ENCODE measurements around the gene NUTM2E. TPM values are rescaled to one million over a fixed set of nuclear protein-coding genes. Genes with fewer than 3 reads are reported as not detected.
A peak's percentile ranks its signal among the peaks of the same experiment; 100 is the strongest.
"Not testable (repeated sequence)": the region's sequence is repeated elsewhere in the genome, so short reads cannot be mapped to it uniquely, and the experiment has no call there.

Gene NUTM2E
- total and polyA plus RNA-seq, 2 of the 4 experiments (the other 2 are of a cell fraction) = not detected

DNA sequence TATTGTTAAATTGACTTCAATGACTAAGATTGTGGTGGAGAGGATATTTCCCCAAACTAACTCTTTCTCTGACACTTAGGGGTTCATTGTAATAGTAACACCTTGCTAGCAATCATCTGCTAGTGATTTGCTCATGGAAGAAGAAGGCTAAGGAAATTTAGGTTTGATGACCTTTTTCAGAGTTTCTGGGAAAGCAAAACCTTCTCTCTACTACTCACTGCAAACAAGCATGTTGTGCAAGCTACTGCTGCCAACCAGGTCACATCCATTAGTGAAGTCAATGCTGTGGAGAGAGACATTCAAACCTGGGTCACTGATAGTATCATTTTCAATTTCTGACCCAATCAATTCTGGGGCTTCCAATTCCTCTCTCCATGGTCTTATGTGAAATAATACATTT lies 14.6 kb upstream of the NUTM2E start:
- H3K23ac ChIP-seq (ENCODE audit: low read depth, low read length); H3K4me3 ChIP-seq (ENCODE audit: insufficient read depth, low read depth, low read length); in situ Hi-C loops (cut with MboI; ENCODE audit: low sequenced_read_pairs); H4K8ac ChIP-seq (ENCODE audit: low read depth in 2 of 2, low read length in 2 of 2); POLR2A ChIA-PET (ENCODE audit: unreplicated experiment); CTCF ChIA-PET; H2BK15ac ChIP-seq (ENCODE audit: low read depth, low read length); H2BK5ac ChIP-seq (ENCODE audit: low read depth, low read length, poor library complexity, severe bottlenecking); intact Hi-C loops (cut with micrococcal nuclease); H3K4ac ChIP-seq (ENCODE audit: low read depth, low read length); DNase-seq; H3K79me1 ChIP-seq (ENCODE audit: low read depth in 1 of 2, low read length in 2 of 2); ATAC-seq (ENCODE audit: low read depth); H3K27me3 ChIP-seq (ENCODE audit: control insufficient read depth, insufficient read depth, low read length); H3K4me2 ChIP-seq (ENCODE audit: low read depth, low read length); BruUV-seq (replicated peaks); H4K91ac ChIP-seq (ENCODE audit: insufficient read depth, low read depth, low read length); H2BK120ac ChIP-seq (ENCODE audit: low read depth, low read length); H2AK5ac ChIP-seq (ENCODE audit: low read depth, low read length); H2AFZ ChIP-seq (replicated peaks; ENCODE audit: low read length, poor library complexity); H4K5ac ChIP-seq (ENCODE audit: low read depth, low read length); H3K9ac ChIP-seq (ENCODE audit: low read depth, low read length); H3K56ac ChIP-seq (ENCODE audit: extremely low read depth, insufficient read depth, low read length); H3K27ac ChIP-seq (ENCODE audit: insufficient read depth, low read length); H3K9me1 ChIP-seq (ENCODE audit: insufficient read depth, low read length); H3K14ac ChIP-seq (replicated peaks; ENCODE audit: low read depth, low read length); H4K20me1 ChIP-seq (ENCODE audit: insufficient read depth, low read length); dilution Hi-C loops (cut with HindIII; ENCODE audit: low sequenced_read_pairs, unreplicated experiment); H3K36me3 ChIP-seq (ENCODE audit: control insufficient read depth, insufficient read depth, low read length); H2BK20ac ChIP-seq (ENCODE audit: low read depth, low read length); H3K18ac ChIP-seq (ENCODE audit: low read depth, low read length); H2AK9ac ChIP-seq (replicated peaks; ENCODE audit: low read depth, low read length, poor library complexity); H3K4me1 ChIP-seq (ENCODE audit: control insufficient read depth, insufficient read depth, low read length); H3K9me3 ChIP-seq (ENCODE audit: control insufficient read depth, insufficient read depth, low read length): not testable (repeated sequence)

DNA sequence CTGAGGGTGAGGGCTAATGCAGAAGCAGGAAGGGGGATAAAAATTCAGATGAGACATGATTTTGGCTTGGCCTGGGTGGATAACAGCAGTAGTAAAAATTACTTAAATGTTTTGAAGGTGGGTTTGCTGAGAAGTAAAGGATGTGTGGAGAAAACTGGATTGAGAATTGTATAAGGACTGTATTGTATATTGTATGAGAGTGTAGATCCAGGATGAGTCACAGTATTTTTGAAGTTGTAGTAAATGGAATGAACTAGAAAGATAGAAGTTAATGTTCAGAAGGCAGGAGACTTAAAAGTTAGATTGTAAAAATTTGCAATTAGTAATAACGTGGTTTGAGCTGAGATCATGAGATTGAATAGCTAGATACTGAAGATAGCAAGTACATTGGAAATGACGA lies 10.2 kb upstream of the NUTM2E start:
- intact Hi-C loops (cut with micrococcal nuclease); H3K56ac ChIP-seq (ENCODE audit: extremely low read depth, insufficient read depth, low read length); H3K4me2 ChIP-seq (ENCODE audit: low read depth, low read length); H3K14ac ChIP-seq (replicated peaks; ENCODE audit: low read depth, low read length); H3K9me1 ChIP-seq (ENCODE audit: insufficient read depth, low read length); H3K4me1 ChIP-seq (ENCODE audit: control insufficient read depth, insufficient read depth, low read length); H4K91ac ChIP-seq (ENCODE audit: insufficient read depth, low read depth, low read length); dilution Hi-C loops (cut with HindIII; ENCODE audit: low sequenced_read_pairs, unreplicated experiment); CTCF ChIA-PET; BruUV-seq (replicated peaks); H3K27me3 ChIP-seq (ENCODE audit: control insufficient read depth, insufficient read depth, low read length); H3K27ac ChIP-seq (ENCODE audit: insufficient read depth, low read length); H3K9ac ChIP-seq (ENCODE audit: low read depth, low read length); H3K36me3 ChIP-seq (ENCODE audit: control insufficient read depth, insufficient read depth, low read length); H2AK9ac ChIP-seq (replicated peaks; ENCODE audit: low read depth, low read length, poor library complexity); H3K23ac ChIP-seq (ENCODE audit: low read depth, low read length); H3K4ac ChIP-seq (ENCODE audit: low read depth, low read length); H3K18ac ChIP-seq (ENCODE audit: low read depth, low read length); H2BK5ac ChIP-seq (ENCODE audit: low read depth, low read length, poor library complexity, severe bottlenecking); in situ Hi-C loops (cut with MboI; ENCODE audit: low sequenced_read_pairs); H4K20me1 ChIP-seq (ENCODE audit: insufficient read depth, low read length); H2BK120ac ChIP-seq (ENCODE audit: low read depth, low read length); H4K8ac ChIP-seq (ENCODE audit: low read depth in 2 of 2, low read length in 2 of 2); H3K4me3 ChIP-seq (ENCODE audit: insufficient read depth, low read depth, low read length); H2AFZ ChIP-seq (replicated peaks; ENCODE audit: low read length, poor library complexity); DNase-seq; H4K5ac ChIP-seq (ENCODE audit: low read depth, low read length); H2BK20ac ChIP-seq (ENCODE audit: low read depth, low read length); H3K79me1 ChIP-seq (ENCODE audit: low read depth in 1 of 2, low read length in 2 of 2); POLR2A ChIA-PET (ENCODE audit: unreplicated experiment); H2AK5ac ChIP-seq (ENCODE audit: low read depth, low read length); H3K9me3 ChIP-seq (ENCODE audit: control insufficient read depth, insufficient read depth, low read length); H2BK15ac ChIP-seq (ENCODE audit: low read depth, low read length): not testable (repeated sequence)
- WGBS, 2 experiments (ENCODE audit: extremely low coverage in 2 of 2, insufficient read length in 1 of 2) = no CpG with 5 or more reads among the region's 2 CpGs
- ATAC-seq (ENCODE audit: low read depth) = peak; percentile 77
